NCI-H1048 (cell line): ENCODE data around the gene IPO11.

Source experiments
- DNase-seq: peaks from one replicate; lab custom pipeline; 2025; lab: John Stamatoyannopoulos, UW

Gene IPO11

GRCh38 chr5:62572918-62573514 lies 160.5 kb downstream of the IPO11 start:
- DNase-seq = no peak

GRCh38 chr5:62574599-62574998 lies 162.0 kb downstream of the IPO11 start:
- no peak for DNase-seq

DNA sequence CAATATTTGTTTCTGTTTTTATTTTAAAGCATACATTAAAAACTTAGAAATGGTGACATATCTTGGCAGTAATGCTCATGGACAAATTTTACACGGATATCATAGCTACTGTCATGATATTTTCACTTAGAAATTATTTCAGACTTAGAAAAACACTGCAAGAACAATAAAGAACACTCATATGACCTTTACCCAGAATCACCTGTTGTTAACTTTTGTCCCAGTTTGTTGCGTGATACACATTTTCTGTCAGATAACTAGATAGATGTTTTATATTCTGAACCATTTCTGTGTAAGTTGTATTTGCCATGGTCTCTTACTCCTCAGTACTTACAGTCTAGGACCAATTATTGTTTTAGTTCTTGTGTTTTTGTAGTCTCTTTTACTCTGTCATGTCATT lies 162.5 kb downstream of the IPO11 start:
- no peak for DNase-seq

DNA sequence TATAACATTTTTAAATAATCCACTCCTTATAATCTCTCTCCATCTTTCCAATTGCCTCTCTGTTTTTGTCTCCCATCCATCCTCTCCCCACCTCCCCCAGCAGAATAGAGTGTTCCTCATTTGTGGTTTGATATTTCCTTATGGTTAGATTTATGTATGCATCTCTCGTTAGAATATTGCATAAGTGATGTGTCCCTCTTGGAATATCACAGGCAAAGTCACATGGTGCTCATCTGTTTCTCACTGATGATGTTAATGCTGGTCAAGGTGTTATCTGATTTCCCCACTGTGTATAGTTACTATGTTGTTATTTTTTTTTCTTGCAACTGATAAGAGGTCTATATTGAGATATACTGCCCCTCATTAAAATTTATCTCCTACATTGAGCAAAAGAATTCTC lies 162.9 kb downstream of the IPO11 start:
- no peak for DNase-seq

DNA sequence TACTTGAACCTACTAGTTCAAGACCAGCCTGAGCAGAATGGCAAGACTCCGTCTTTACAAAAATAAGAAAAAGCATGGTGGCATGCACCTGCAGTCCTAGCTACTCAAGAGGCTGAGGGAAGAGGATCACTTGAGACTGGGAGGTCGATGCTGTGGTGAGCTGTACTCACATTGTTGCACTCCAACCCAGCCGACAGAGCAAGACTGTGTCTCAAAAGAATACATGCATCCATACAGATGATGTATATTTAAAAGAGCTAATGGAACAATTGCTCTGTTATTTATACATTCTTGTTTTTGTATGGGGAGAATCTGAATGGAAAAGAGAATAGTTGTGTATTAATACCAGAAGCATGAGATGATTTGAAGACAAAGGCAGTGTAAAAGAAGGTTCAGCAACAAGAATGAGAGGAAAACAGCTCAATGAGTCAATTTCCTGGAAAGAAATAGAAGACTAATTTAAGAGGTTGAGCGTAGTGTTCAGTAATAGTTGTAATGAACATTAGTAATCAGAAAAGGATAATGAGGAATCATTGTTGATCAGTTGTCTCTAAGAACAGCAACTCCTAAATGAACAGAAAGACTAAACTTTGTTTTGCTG lies 164.1 kb downstream of the IPO11 start:
- DNase-seq = no peak

DNA sequence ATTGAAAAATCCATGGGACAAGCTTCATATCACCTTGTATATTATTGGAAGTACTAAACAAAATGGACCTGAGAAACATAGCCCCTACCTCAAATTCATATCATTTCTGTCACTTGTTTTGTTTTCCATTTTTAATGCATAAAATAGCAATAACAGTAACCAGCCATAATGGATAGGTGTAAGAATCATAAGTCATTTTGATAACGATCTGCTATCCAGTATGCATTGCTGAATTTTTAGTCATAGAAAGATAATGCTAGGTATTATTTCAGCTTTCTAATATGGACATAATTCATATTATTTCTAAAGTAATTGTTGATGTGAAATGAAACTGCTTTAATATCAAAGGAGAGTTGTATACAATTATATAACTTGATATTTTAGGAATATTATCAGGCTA lies 164.9 kb downstream of the IPO11 start:
- no peak for DNase-seq

DNA sequence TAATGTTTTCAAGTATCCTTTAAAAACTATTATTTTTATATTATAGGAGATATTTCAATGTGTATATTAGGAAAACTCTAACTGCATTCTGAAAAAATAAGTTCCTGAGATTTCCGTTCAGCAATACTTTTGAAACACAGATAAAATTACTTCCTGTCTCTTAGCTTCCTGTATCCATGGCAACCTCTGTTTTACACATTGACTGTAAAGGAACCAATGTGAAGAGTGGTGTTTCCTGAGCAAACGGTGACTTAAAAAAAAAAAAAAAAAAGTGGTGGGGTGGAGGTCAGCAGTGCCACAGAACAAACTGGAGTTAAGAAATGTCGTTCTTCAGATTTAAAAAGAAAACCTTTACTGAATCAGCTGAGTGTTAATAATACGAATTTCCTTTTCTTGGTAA lies 166.0 kb downstream of the IPO11 start, which contains the start of gene LRRC70:
LRRC70 (plus strand) TSS at position 280 of the 400 bp plus-strand sequence. CDS start 620 bp downstream, outside the sequence.
- no peak for DNase-seq

DNA sequence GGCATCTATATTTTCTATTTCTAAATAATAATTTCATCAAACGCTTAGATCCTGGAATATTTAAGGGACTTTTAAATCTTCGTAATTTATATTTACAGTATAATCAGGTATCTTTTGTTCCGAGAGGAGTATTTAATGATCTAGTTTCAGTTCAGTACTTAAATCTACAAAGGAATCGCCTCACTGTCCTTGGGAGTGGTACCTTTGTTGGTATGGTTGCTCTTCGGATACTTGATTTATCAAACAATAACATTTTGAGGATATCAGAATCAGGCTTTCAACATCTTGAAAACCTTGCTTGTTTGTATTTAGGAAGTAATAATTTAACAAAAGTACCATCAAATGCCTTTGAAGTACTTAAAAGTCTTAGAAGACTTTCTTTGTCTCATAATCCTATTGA lies 167.2 kb downstream of the IPO11 start:
- DNase-seq = no peak

GRCh38 chr5:62581836-62582597 lies 169.5 kb downstream of the IPO11 start:
- DNase-seq = no peak

DNA sequence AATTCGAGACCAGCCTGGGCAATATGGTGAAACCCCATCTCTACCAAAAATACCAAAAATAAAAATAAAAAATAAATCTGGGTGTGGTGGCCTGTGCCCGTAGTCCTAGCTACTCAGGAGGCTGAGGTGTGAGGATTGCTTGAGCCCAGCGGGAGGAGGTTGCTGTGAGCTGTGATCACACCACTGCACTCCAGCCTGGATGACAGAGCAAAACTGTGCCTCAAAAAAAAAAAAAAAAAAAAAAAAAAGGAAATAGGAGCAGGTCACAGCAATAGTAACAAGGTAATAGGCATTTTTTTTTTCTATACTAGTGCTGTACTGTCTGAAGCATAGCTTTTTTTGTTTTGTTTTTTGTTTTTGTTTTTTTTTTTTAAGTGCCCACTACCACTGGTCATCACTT lies 171.8 kb downstream of the IPO11 start:
- DNase-seq = no peak

- DNase-seq = no peak
Observed at GRCh38 chr5:62585306-62585705, 172.7 kb downstream of the IPO11 start.

- no peak for DNase-seq
Observed at GRCh38 chr5:62585751-62586150, 173.2 kb downstream of the IPO11 start.

DNA sequence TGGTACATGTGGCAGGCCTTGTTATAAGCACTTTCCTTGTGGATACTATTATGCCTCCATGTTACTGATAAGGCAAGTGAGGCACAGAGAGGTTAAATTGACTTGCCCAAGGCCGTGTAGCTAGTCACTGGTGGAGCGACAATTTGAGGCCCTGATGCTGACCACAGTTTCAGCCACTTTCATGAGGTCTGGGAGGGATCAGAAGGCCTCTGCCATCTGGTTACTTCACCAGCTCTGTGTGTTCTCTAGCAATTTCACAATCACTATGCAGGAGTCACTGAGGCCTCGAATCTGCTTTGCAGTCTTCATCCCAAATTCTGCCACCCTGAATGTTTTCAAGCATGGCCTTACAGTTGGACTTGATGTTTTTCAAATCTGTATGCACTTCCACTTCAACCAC lies 175.2 kb downstream of the IPO11 start:
- no peak for DNase-seq

- DNase-seq = no peak
Observed at GRCh38 chr5:62588668-62589067, 176.1 kb downstream of the IPO11 start.

- no peak for DNase-seq
Observed at GRCh38 chr5:62589504-62589903, 176.9 kb downstream of the IPO11 start.

DNA sequence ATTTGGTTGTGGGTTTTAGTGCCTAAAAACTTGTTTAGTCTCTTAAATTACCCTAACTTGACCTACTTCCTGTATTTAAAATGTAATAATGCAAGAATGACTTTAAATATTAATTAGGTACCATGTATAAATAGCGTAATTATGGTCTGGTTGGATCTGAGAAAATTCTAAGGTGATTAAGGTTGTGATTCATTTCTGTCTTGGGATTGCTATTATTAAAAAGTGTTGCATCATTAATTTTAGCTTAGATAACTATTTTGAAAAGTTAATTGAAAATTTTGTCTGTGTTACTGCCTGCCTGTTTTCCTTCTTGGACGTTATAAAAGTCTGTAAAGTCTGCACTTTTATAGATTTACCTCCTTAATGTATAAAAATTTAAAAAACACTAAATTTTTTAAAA lies 177.8 kb downstream of the IPO11 start:
- DNase-seq = no peak

DNA sequence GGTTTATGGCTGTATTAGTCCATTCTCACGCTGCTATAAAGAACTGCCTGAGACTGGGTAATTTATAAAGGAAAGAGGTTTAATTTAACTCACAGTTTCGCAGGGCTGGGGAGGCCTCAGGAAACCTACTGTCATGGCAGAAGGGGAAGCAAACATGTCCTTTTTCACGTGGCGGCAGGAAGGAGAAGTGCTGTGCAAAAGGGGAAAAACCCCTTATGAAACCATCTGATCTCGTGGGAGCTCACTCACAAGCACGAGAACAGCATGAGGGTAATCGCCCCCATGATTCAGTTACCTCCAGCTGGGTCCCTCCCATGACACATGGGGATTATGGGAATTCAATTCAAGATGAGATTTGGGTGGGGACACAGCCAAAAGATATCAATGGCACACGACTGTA lies 180.0 kb downstream of the IPO11 start:
- DNase-seq = no peak

- DNase-seq = no peak
Observed at GRCh38 chr5:62593331-62593730, 180.8 kb downstream of the IPO11 start.

GRCh38 chr5:62594364-62594984 lies 181.9 kb downstream of the IPO11 start:
- no peak for DNase-seq

DNA sequence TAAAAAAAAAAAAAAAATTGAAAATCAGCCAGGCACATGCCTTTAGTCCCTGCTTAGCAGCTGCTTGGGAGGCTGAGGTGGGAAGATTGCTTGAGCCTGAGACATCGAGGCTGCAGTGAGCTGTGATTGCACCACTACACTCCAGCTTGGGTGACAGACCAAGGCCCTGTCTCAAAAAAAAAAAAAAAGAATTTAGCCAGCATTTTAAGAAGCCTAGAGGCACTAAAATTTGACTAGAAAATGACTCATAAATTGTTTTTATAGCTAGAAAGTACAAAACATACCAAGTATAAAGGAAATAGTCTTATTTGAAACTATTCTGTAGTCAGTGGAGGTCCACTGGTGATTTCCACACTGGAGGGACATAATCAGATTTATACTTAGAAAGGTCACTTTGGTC lies 183.5 kb downstream of the IPO11 start:
- no peak for DNase-seq

DNA sequence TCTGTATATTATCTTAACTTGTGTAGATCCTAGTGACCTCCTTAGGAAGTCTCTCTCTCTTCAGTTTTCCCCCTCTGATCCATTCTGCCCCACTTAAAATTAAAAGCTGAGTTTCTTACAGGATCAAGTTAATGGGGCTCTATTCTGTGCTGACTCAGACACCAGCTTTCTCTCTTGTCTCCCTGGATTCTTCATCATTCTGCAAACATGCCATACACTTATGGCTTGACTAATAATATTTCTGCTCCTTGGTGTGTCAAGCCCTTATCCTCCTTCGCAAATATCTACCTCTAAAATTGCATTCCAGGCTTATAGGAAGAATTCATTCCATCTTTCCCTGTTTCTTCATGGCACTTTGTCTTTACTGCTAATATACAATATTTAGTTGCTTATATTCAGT lies 184.1 kb downstream of the IPO11 start:
- no peak for DNase-seq

DNA sequence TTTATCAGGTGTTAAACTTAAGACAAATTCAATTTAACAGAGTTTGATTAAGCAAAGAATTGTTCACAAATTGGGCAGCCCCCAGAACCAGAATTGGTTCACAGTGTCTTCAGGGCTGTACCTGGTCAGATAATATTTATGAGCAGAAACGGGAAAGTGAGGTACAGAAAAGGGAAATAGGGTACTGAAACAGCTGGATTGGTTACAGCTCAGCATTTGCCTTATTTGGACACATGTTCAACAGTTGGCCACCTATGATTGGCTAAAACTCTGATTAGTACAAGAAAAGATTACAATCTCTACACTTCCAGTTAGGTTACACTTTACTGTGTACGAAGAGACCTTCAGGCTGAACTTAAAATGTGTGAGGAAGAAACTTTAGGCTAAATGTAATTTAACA lies 184.8 kb downstream of the IPO11 start:
- DNase-seq = no peak
